Fibroblast of villous mesenchyme (primary cell): ENCODE measurements around the gene MALL. TPM values are rescaled to one million over a fixed set of nuclear protein-coding genes. Genes with fewer than 3 reads are reported as not detected.
"Not testable (repeated sequence)": the region's sequence is repeated elsewhere in the genome, so short reads cannot be mapped to it uniquely, and the experiment has no call there.

Source experiments
- DNase-seq: peaks from one replicate; pipeline ENCODE4 v3.0.0-alpha.2; 2010; ENCODE audit warnings: low read depth
- H3K4me3 ChIP-seq: 2 replicates; pipeline ENCODE4 v1.5.1; 2011; ENCODE audit warnings: low read depth, mild to moderate bottlenecking, low read length
- total RNA-seq: library from RNA; depleted of rRNA; stranded (reverse); fragments of >200 nt; gene quantifications from 2 replicates; pipeline ENCODE4 v1.2.3, GENCODE V29; 2012
- TF ChIP-seq, protein P1 (sequence below): IDR thresholded peaks from 2 replicates; pipeline ENCODE4 v1.5.1; 2012; ENCODE audit warnings: low read depth, mild to moderate bottlenecking, low read length; ENCODE audit not compliant: insufficient read depth

The MALL gene
- 2.2 and 2.9 TPM in 2 replicates for total RNA-seq

DNA sequence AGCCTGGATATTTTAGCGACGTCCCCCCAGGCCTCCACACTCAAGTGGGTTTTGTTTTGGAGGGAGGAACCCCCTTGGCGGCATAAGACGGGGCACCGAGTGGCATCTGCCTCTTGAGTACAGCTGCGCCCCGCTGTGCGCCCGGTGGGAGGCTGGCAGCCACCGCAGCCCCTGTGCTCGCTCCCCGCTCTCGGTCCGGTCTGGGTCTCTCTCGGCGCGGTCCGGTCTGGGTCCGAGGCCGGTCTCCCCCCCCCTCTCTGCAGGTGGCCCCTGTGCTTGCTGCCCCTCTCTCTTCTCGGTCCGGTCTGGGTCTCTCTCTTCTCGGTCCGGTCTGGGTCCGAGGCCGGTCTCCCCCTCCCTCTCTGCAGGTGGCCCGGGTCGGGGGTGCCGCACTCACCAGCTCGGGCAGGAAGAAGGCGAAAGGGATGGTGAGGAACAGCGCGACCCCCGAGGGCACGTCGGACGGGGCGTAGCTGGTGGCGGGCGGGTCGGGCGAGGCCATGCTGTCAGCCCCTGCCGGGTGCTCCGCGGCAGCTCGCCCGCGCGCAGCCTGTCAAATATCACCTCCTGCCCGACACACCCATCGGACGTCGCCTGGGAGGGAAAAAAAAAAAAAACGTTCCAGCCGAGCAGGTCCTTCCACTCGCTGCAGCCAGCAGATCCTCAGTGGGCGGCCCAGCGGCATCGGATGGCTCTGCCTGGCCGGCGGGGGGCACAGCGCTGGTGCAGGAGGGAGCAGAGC, at the start of gene MALL:
MALL (minus strand) TSS at position 532 of the 742 bp plus-strand sequence; CDS start at position 502, 30 bp downstream.
- TF ChIP-seq, protein P1, sequence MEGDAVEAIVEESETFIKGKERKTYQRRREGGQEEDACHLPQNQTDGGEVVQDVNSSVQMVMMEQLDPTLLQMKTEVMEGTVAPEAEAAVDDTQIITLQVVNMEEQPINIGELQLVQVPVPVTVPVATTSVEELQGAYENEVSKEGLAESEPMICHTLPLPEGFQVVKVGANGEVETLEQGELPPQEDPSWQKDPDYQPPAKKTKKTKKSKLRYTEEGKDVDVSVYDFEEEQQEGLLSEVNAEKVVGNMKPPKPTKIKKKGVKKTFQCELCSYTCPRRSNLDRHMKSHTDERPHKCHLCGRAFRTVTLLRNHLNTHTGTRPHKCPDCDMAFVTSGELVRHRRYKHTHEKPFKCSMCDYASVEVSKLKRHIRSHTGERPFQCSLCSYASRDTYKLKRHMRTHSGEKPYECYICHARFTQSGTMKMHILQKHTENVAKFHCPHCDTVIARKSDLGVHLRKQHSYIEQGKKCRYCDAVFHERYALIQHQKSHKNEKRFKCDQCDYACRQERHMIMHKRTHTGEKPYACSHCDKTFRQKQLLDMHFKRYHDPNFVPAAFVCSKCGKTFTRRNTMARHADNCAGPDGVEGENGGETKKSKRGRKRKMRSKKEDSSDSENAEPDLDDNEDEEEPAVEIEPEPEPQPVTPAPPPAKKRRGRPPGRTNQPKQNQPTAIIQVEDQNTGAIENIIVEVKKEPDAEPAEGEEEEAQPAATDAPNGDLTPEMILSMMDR, result no peak
- peak; percentile 34 for DNase-seq
- H3K4me3 ChIP-seq, result peak within 1 kb of the TSS; percentile 68

GRCh38 chr2:110157153-110157793, 41.7 kb upstream of the MALL start:
- TF ChIP-seq, protein P1, result peak; percentile 89
- DNase-seq, result peak; percentile 69
- H3K4me3 ChIP-seq, result no peak overlapping the region

- not testable (repeated sequence) for DNase-seq
Observed at GRCh38 chr2:110154828-110155227, 39.2 kb upstream of the MALL start.

GRCh38 chr2:110154188-110154587, 38.6 kb upstream of the MALL start:
- DNase-seq, H3K4me3 ChIP-seq: not testable (repeated sequence)

More at GRCh38 chr2:110154828-110155227, 39.2 kb upstream of the MALL start:
- H3K4me3 ChIP-seq, result not testable (repeated sequence)

- no peak for DNase-seq
- no peak overlapping the region for H3K4me3 ChIP-seq
Observed at GRCh38 chr2:110153416-110153815, 37.8 kb upstream of the MALL start.

DNA sequence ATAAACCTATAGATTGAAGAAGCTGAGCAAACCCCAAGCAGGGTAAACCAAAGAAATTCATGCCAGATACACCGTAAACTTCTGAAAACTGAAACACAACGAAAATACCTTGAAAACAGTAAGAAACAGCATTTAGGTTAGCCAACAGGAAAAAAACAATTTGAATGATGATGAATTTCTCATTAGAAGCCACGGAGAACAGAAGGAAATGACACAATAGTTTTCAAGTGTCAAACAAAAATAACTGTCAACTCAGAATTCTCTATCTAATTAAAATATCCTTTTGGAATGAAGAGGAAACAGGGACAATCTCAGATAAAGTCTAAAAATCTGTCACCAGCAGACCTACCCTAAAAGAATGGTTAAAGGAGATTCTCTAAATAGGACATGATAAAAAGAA, 37.3 kb upstream of the MALL start:
- no peak overlapping the region for H3K4me3 ChIP-seq
- TF ChIP-seq, protein P1, result no peak
- no peak for DNase-seq

More at GRCh38 chr2:110153416-110153815, 37.8 kb upstream of the MALL start:
- TF ChIP-seq, protein P1, result no peak

DNA sequence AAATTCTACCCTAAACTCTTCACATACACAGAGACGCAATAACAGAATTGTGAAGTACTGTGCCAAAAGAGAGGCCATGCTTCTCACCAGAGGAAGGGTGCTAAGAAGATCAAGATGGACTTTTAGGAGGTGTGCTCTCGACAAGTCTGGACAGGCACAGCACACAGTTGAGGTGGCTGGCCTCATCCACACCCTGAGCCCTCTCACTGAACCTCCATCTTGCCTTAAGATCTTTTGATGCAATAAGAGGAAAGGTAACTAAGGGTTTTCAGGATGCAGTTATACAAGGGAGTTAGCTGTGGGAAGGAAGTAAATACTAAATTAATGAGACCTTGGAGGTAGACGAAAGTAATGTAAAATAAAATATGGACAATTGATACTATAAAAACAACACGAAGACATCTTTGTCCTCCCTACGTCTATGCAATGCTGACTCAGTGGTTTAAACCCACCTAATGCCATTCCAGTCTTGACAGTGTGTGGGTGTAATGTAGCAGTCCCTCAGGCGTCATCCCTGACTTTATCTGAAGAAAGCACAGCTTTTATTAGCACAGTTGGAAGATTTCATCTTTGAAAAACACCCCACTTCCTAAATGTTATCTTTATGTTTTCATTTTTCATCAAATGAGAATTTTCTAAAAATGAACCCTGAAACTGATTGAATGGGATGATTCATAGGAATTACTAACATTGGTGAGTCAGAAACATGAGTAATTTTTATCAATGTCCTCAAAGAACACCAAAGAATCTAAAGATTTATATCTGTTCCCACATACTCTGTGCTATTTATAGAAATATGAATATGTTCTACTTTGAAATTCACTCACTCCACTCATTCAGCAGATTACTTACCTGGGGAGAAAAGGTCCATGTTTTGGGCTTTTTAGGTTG, 34.0 kb upstream of the MALL start:
- H3K4me3 ChIP-seq, result no peak overlapping the region
- TF ChIP-seq, protein P1, result no peak
- DNase-seq, result peak; percentile 88
